ENCODE data around the gene LMF1. TPM values are rescaled to one million over a fixed set of nuclear protein-coding genes. Genes with fewer than 3 reads are reported as not detected.
"Not testable (repeated sequence)": the region's sequence is repeated elsewhere in the genome, so short reads cannot be mapped to it uniquely, and the experiment has no call there.

Gene LMF1
- total RNA-seq, 1 donor: 17.4 TPM

- H3K27me3 ChIP-seq (ENCODE audit: insufficient read depth, low read length): not testable (repeated sequence)
- peaks cover 16% of the 10 kb centered on the region for H3K9me3 ChIP-seq (ENCODE audit: low read depth, low read length)
Observed at GRCh38 chr16:882671-883070, 88.1 kb downstream of the LMF1 start.

GRCh38 chr16:882256-882655 is 88.5 kb downstream of the LMF1 start:
- Histone ChIP-seq H3K9me3 (ENCODE audit: low read depth, low read length) (peaks cover 16% of the 10 kb centered on the region), H3K4me1 (ENCODE audit: insufficient read depth, low read length) (no peaks in the 10 kb centered on the region), H3K27me3 (ENCODE audit: insufficient read depth, low read length) (no peaks in the 10 kb centered on the region), H3K4me3 (ENCODE audit: low read length) (no peak overlapping the region)

More at GRCh38 chr16:882671-883070, 88.1 kb downstream of the LMF1 start:
- not testable (repeated sequence) for H3K4me3 ChIP-seq (ENCODE audit: low read length); H3K4me1 ChIP-seq (ENCODE audit: insufficient read depth, low read length)

- no peak overlapping the region for H3K4me3 ChIP-seq (ENCODE audit: low read length)
- no peaks in the 10 kb centered on the region for H3K27me3 ChIP-seq (ENCODE audit: insufficient read depth, low read length)
- peaks cover 16% of the 10 kb centered on the region for H3K9me3 ChIP-seq (ENCODE audit: low read depth, low read length)
Observed at GRCh38 chr16:881219-882097, 89.3 kb downstream of the LMF1 start.

GRCh38 chr16:880471-881171 is 90.2 kb downstream of the LMF1 start:
- no peaks in the 10 kb centered on the region for H3K4me1 ChIP-seq (ENCODE audit: insufficient read depth, low read length)
- peaks cover 16% of the 10 kb centered on the region for H3K9me3 ChIP-seq (ENCODE audit: low read depth, low read length)
- H3K27me3 ChIP-seq (ENCODE audit: insufficient read depth, low read length): no peaks in the 10 kb centered on the region
- H3K4me3 ChIP-seq (ENCODE audit: low read length): no peak overlapping the region

More at GRCh38 chr16:881219-882097, 89.3 kb downstream of the LMF1 start:
- H3K4me1 ChIP-seq (ENCODE audit: insufficient read depth, low read length): no peaks in the 10 kb centered on the region

GRCh38 chr16:879986-880385 is 90.8 kb downstream of the LMF1 start:
- Histone ChIP-seq H3K27me3 (ENCODE audit: insufficient read depth, low read length) (no peaks in the 10 kb centered on the region), H3K4me1 (ENCODE audit: insufficient read depth, low read length) (no peaks in the 10 kb centered on the region), H3K9me3 (ENCODE audit: low read depth, low read length) (peaks cover 15% of the 10 kb centered on the region), H3K4me3 (ENCODE audit: low read length) (no peak overlapping the region)

- Histone ChIP-seq H3K27me3 (ENCODE audit: insufficient read depth, low read length) (no peaks in the 10 kb centered on the region), H3K4me1 (ENCODE audit: insufficient read depth, low read length) (no peaks in the 10 kb centered on the region), H3K9me3 (ENCODE audit: low read depth, low read length) (peaks cover 10% of the 10 kb centered on the region), H3K4me3 (ENCODE audit: low read length) (no peak overlapping the region)
Observed at GRCh38 chr16:879461-879861, 91.3 kb downstream of the LMF1 start.

GRCh38 chr16:878886-879285 is 91.9 kb downstream of the LMF1 start:
- no peaks in the 10 kb centered on the region for H3K4me1 ChIP-seq (ENCODE audit: insufficient read depth, low read length)
- peaks cover 4% of the 10 kb centered on the region for H3K9me3 ChIP-seq (ENCODE audit: low read depth, low read length)
- no peaks in the 10 kb centered on the region for H3K27me3 ChIP-seq (ENCODE audit: insufficient read depth, low read length)
- no peak overlapping the region for H3K4me3 ChIP-seq (ENCODE audit: low read length)

GRCh38 chr16:878072-878784 is 92.6 kb downstream of the LMF1 start:
- Histone ChIP-seq H3K9me3 (ENCODE audit: low read depth, low read length) (no peaks in the 10 kb centered on the region), H3K4me1 (ENCODE audit: insufficient read depth, low read length) (no peaks in the 10 kb centered on the region), H3K27me3 (ENCODE audit: insufficient read depth, low read length) (no peaks in the 10 kb centered on the region), H3K4me3 (ENCODE audit: low read length) (no peak overlapping the region)

GRCh38 chr16:877242-878071 is 93.3 kb downstream of the LMF1 start:
- Histone ChIP-seq H3K27me3 (ENCODE audit: insufficient read depth, low read length) (no peaks in the 10 kb centered on the region), H3K4me1 (ENCODE audit: insufficient read depth, low read length) (no peaks in the 10 kb centered on the region), H3K9me3 (ENCODE audit: low read depth, low read length) (no peaks in the 10 kb centered on the region), H3K4me3 (ENCODE audit: low read length) (no peak overlapping the region)

GRCh38 chr16:876523-877241 is 94.1 kb downstream of the LMF1 start:
- Histone ChIP-seq H3K27me3 (ENCODE audit: insufficient read depth, low read length) (no peaks in the 10 kb centered on the region), H3K9me3 (ENCODE audit: low read depth, low read length) (no peaks in the 10 kb centered on the region), H3K4me3 (ENCODE audit: low read length) (no peak overlapping the region), H3K4me1 (ENCODE audit: insufficient read depth, low read length) (no peaks in the 10 kb centered on the region)

GRCh38 chr16:876041-876335 is 94.8 kb downstream of the LMF1 start:
- Histone ChIP-seq H3K4me1 (ENCODE audit: insufficient read depth, low read length) (no peaks in the 10 kb centered on the region), H3K4me3 (ENCODE audit: low read length) (no peak overlapping the region), H3K27me3 (ENCODE audit: insufficient read depth, low read length) (no peaks in the 10 kb centered on the region), H3K9me3 (ENCODE audit: low read depth, low read length) (no peaks in the 10 kb centered on the region)

- Histone ChIP-seq H3K4me3 (ENCODE audit: low read length) (no peak overlapping the region), H3K9me3 (ENCODE audit: low read depth, low read length) (no peaks in the 10 kb centered on the region), H3K4me1 (ENCODE audit: insufficient read depth, low read length) (no peaks in the 10 kb centered on the region), H3K27me3 (ENCODE audit: insufficient read depth, low read length) (no peaks in the 10 kb centered on the region)
Observed at GRCh38 chr16:875182-876040, 95.4 kb downstream of the LMF1 start.

- Histone ChIP-seq H3K9me3 (ENCODE audit: low read depth, low read length) (no peaks in the 10 kb centered on the region), H3K4me1 (ENCODE audit: insufficient read depth, low read length) (no peaks in the 10 kb centered on the region), H3K27me3 (ENCODE audit: insufficient read depth, low read length) (no peaks in the 10 kb centered on the region), H3K4me3 (ENCODE audit: low read length) (no peak overlapping the region)
Observed at GRCh38 chr16:874366-875181, 96.2 kb downstream of the LMF1 start.

All from mononuclear cell (primary cell).